M059J (cell line): ENCODE measurements around the gene ZDHHC3. TPM values are rescaled to one million over a fixed set of nuclear protein-coding genes. Genes with fewer than 3 reads are reported as not detected.

Experiments used
- DNase-seq: peaks from one replicate; pipeline ENCODE4 v3.0.0-alpha.2; 2012; ENCODE audit warnings: low read depth
- total RNA-seq: library from RNA; depleted of rRNA; stranded (reverse); fragments of >200 nt; shearing (Covaris generic); gene quantifications from 2 replicates; pipeline ENCODE4 v1.2.3, GENCODE V29; 2014; rRNA removed

Gene ZDHHC3
- 56.7 and 58.1 TPM in 2 replicates for total RNA-seq

- DNase-seq, result peak; percentile 75
These were observed at the start of gene ZDHHC3, which contains the start of gene EXOSC7 for GRCh38 chr3:44976002-44976815. ZDHHC3 (minus strand) TSS chr3:44976174; CDS start chr3:44959436, 16,738 bp downstream. EXOSC7 (plus strand) TSS chr3:44976244; CDS start chr3:44976278, 34 bp downstream.

- no peak for DNase-seq
These were observed 48.7 kb upstream of the ZDHHC3 start for GRCh38 chr3:45024542-45025255.

GRCh38 chr3:45023675-45024074 lies 47.7 kb upstream of the ZDHHC3 start:
- no peak for DNase-seq

GRCh38 chr3:45021524-45022297 lies 45.7 kb upstream of the ZDHHC3 start:
- DNase-seq, result no peak

- DNase-seq, result no peak
These were observed 44.6 kb upstream of the ZDHHC3 start for GRCh38 chr3:45020534-45020933.

- no peak for DNase-seq
These were observed 41.8 kb upstream of the ZDHHC3 start for GRCh38 chr3:45017821-45018220.

GRCh38 chr3:45016916-45017315 lies 40.9 kb upstream of the ZDHHC3 start:
- no peak for DNase-seq

- no peak for DNase-seq
These were observed 36.6 kb upstream of the ZDHHC3 start for GRCh38 chr3:45012577-45012976.

GRCh38 chr3:45011756-45012508 lies 36.0 kb upstream of the ZDHHC3 start:
- DNase-seq, result peak; percentile 89

GRCh38 chr3:45010811-45011333 lies 34.9 kb upstream of the ZDHHC3 start:
- DNase-seq, result peak; percentile 94

GRCh38 chr3:45009868-45010267 lies 33.9 kb upstream of the ZDHHC3 start:
- DNase-seq, result no peak

GRCh38 chr3:45008117-45008516 lies 32.1 kb upstream of the ZDHHC3 start:
- peak; percentile 24 for DNase-seq

- no peak for DNase-seq
These were observed 31.1 kb upstream of the ZDHHC3 start for GRCh38 chr3:45007091-45007490.

GRCh38 chr3:45003859-45004258 lies 27.9 kb upstream of the ZDHHC3 start:
- no peak for DNase-seq

GRCh38 chr3:45003406-45003805 lies 27.4 kb upstream of the ZDHHC3 start:
- no peak for DNase-seq

GRCh38 chr3:45002720-45003119 lies 26.7 kb upstream of the ZDHHC3 start:
- DNase-seq, result no peak

- no peak for DNase-seq
These were observed 26.2 kb upstream of the ZDHHC3 start for GRCh38 chr3:45002139-45002660.

- no peak for DNase-seq
These were observed 25.8 kb upstream of the ZDHHC3 start for GRCh38 chr3:45001738-45002137.

- no peak for DNase-seq
These were observed 24.8 kb upstream of the ZDHHC3 start for GRCh38 chr3:45000823-45001222.

- DNase-seq, result no peak
These were observed 23.8 kb upstream of the ZDHHC3 start for GRCh38 chr3:44999782-45000181.

GRCh38 chr3:44996556-44996969 lies 20.6 kb upstream of the ZDHHC3 start:
- no peak for DNase-seq
